Body of pancreas (tissue), 4 donors: ENCODE data around the gene CCL13.

Experiments
- POLR2A ChIP-seq, 3 donors: fragments of 450-650 bp; IDR thresholded peaks; one replicate each; pipeline ENCODE4 v1.6.1; 2016; ENCODE audit warnings: antibody characterized with exemption in 3 of 3, mild to moderate bottlenecking in 2 of 3
- TF ChIP-seq, protein P1 (sequence below), 7 experiments: fragments of 450-650 bp in 4 of 7; fragments of 200-600 bp in 3 of 7; sonication (generic) in 3 of 7; IDR thresholded peaks; one replicate each; pipeline ENCODE4 v1.5.1; 2016 to 2019; ENCODE audit warnings: antibody characterized with exemption in 7 of 7

DNA sequence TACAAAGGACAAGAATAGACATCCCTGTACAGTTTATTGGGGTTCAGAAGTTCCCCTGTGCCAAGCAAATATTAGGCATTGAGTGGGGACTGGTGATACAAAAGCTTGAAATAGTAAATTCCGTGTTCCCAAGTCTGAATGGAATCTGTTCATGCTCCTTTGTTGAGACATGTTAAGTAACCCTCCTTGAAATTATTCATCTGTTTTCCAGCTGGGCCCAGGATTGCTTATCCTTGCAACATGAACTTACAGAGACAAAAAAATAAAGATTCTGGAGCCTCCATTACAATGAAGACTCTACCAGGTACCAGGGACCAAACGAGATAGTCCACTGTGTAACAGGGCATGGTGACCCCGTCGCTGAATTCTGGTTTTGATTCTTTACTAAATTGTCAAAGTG, 43.1 kb upstream of the CCL13 start:
- TF ChIP-seq POLR2A (IDR thresholded peaks at IDR 0.05), result no peak
- TF ChIP-seq, protein P1, sequence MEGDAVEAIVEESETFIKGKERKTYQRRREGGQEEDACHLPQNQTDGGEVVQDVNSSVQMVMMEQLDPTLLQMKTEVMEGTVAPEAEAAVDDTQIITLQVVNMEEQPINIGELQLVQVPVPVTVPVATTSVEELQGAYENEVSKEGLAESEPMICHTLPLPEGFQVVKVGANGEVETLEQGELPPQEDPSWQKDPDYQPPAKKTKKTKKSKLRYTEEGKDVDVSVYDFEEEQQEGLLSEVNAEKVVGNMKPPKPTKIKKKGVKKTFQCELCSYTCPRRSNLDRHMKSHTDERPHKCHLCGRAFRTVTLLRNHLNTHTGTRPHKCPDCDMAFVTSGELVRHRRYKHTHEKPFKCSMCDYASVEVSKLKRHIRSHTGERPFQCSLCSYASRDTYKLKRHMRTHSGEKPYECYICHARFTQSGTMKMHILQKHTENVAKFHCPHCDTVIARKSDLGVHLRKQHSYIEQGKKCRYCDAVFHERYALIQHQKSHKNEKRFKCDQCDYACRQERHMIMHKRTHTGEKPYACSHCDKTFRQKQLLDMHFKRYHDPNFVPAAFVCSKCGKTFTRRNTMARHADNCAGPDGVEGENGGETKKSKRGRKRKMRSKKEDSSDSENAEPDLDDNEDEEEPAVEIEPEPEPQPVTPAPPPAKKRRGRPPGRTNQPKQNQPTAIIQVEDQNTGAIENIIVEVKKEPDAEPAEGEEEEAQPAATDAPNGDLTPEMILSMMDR (IDR thresholded peaks at IDR 0.05), result no peak
